HCT116 (cell line): ENCODE data around the gene TRPM3. TPM values are rescaled to one million over a fixed set of nuclear protein-coding genes. Genes with fewer than 3 reads are reported as not detected.

Source experiments
- ATAC-seq: fragments of 200-7000 bp; cut with Tn5 transposase; 2 replicates; pipeline ENCODE4 v1.9.1; 2020; ENCODE audit warnings: mild to moderate bottlenecking, moderate library complexity
- BruUV-seq: library from RNA; stranded (reverse); fragments of 400-500 nt; replicated peaks from 2 replicates; lab custom pipeline; 2021; lab: Mats Ljungman, UMichigan
- CTCF ChIA-PET: fragments of 300-600 bp; sonication (Branson Sonifier 250); formaldehyde crosslinking; loops from one replicate; lab custom pipeline; 2021; ENCODE audit warnings: antibody characterized with exemption; lab: Charles Lee
- POLR2A ChIA-PET: fragments of 300-600, 350-600 bp; sonication (Branson Sonifier 250); formaldehyde crosslinking; loops from one replicate; lab custom pipeline; 2021; ENCODE audit warnings: antibody characterized with exemption; lab: Charles Lee
- RAD21 ChIA-PET, 2 experiments: fragments of 300-600 bp; sonication (Branson Sonifier 250); formaldehyde crosslinking; loops; one replicate each; lab custom pipeline; 2023; ENCODE audit warnings: low total read pairs in 2 of 2; ENCODE audit not compliant: uncharacterized antibody in 2 of 2, unreplicated experiment in 2 of 2, low non-redundant PET in 1 of 2; lab: Charles Lee
- DNase-seq: peaks from one replicate; pipeline ENCODE4 v3.0.0-alpha.2; 2010; ENCODE audit warnings: low read depth, low spot score
- H2AFZ ChIP-seq: fragments of 200-600 bp; shearing (Covaris generic), sonication (generic); 2 replicates; pipeline ENCODE4 v1.6.1; 2017; ENCODE audit warnings: low read depth, mixed run types, mixed read lengths, antibody characterized with exemption, low read length; ENCODE audit not compliant: poor library complexity, severe bottlenecking
- H3K27ac ChIP-seq: 2 replicates; pipeline ENCODE4 v1.5.1; 2012; ENCODE audit warnings: low read depth, low read length
- H3K27me3 ChIP-seq: fragments of 200-600 bp; sonication (generic); 2 replicates; pipeline ENCODE4 v1.6.1; 2016; ENCODE audit warnings: mixed run types, low read length, mixed read lengths; ENCODE audit not compliant: insufficient read depth
- H3K36me3 ChIP-seq, 2 experiments: fragments of 200-500 bp in 1 of 2; fragments of 200-600 bp in 1 of 2; sonication (Bioruptor generic) in 1 of 2; sonication (generic) in 1 of 2; 2 replicates each; pipeline versions ENCODE4 v1.5.1 to v1.6.1; 2014 to 2016; ENCODE audit warnings: low read length in 2 of 2, inconsistent platforms in 1 of 2, mixed read lengths in 1 of 2, mixed run types in 1 of 2; ENCODE audit not compliant: insufficient read depth in 2 of 2, control insufficient read depth in 1 of 2
- H3K4me1 ChIP-seq, 2 experiments: fragments of 200-600 bp in 1 of 2; sonication (generic) in 1 of 2; 2 replicates each; pipeline versions ENCODE4 v1.5.1 to v1.6.1; 2012 to 2017; ENCODE audit warnings: low read length in 2 of 2, inconsistent platforms in 1 of 2, mild to moderate bottlenecking in 1 of 2, mixed read lengths in 1 of 2, mixed run types in 1 of 2, moderate library complexity in 1 of 2; ENCODE audit not compliant: insufficient read depth in 2 of 2, control insufficient read depth in 1 of 2
- H3K4me2 ChIP-seq: fragments of 200-600 bp; sonication (generic); 2 replicates; pipeline ENCODE4 v1.6.1; 2017; ENCODE audit warnings: mixed run types, low read length, mixed read lengths
- H3K4me3 ChIP-seq, 2 experiments: fragments of 200-600 bp in 1 of 2; sonication (generic) in 1 of 2; replicated peaks in 1 of 2; 2 replicates each; pipeline ENCODE4 v1.5.1; 2011 to 2016; ENCODE audit warnings: low read length in 2 of 2, control low read depth in 1 of 2, low read depth in 1 of 2, mild to moderate bottlenecking in 1 of 2, mixed read lengths in 1 of 2, mixed run types in 1 of 2
- H3K79me2 ChIP-seq: fragments of 200-600 bp; sonication (generic); 2 replicates; pipeline ENCODE4 v1.6.1; 2017; ENCODE audit warnings: mild to moderate bottlenecking, mixed run types, low read length, moderate library complexity, mixed read lengths; ENCODE audit not compliant: insufficient read depth
- H3K9ac ChIP-seq: fragments of 200-600 bp; sonication (generic); 2 replicates; pipeline ENCODE4 v1.6.1; 2016; ENCODE audit warnings: low read length, mixed read lengths
- H3K9me2 ChIP-seq: fragments of 200-600 bp; sonication (generic), shearing (Covaris generic); 2 replicates; pipeline ENCODE4 v1.6.1; 2017; ENCODE audit warnings: mixed run types, mild to moderate bottlenecking, moderate library complexity; ENCODE audit not compliant: insufficient read depth
- H3K9me3 ChIP-seq, 2 experiments: fragments of 200-500 bp in 1 of 2; fragments of 200-600 bp in 1 of 2; sonication (Bioruptor generic) in 1 of 2; sonication (generic) in 1 of 2; 2 replicates each; pipeline ENCODE4 v1.6.1; 2014 to 2017; ENCODE audit warnings: low read length in 2 of 2, mixed read lengths in 2 of 2, inconsistent platforms in 1 of 2, low read depth in 1 of 2, mild to moderate bottlenecking in 1 of 2, mixed run types in 1 of 2, moderate library complexity in 1 of 2; ENCODE audit not compliant: control insufficient read depth in 1 of 2, insufficient read depth in 1 of 2
- H4K20me1 ChIP-seq: fragments of 200-600 bp; sonication (generic), shearing (Covaris generic); 2 replicates; pipeline ENCODE4 v1.6.1; 2017; ENCODE audit warnings: mixed run types, mild to moderate bottlenecking, moderate library complexity; ENCODE audit not compliant: insufficient read depth
- CBX3 ChIP-seq: IDR thresholded peaks from 2 replicates; pipeline ENCODE4 v1.6.1; 2012; ENCODE audit warnings: low read depth
- CEBPB ChIP-seq: IDR thresholded peaks from 2 replicates; pipeline ENCODE4 v1.6.1; 2012; ENCODE audit warnings: low read depth
- CTCF ChIP-seq, 3 experiments: fragments of 200-600 bp in 1 of 3; sonication (generic) in 1 of 3; IDR thresholded peaks in 2 of 3; conservative IDR thresholded peaks in 1 of 3; 2 replicates each; pipeline ENCODE4 v1.5.1; 2012 to 2017; ENCODE audit warnings: low read depth in 2 of 3, low read length in 2 of 3, antibody characterized with exemption in 1 of 3, borderline replicate concordance in 1 of 3, control low read depth in 1 of 3, mild to moderate bottlenecking in 1 of 3, mixed read lengths in 1 of 3, mixed run types in 1 of 3, moderate library complexity in 1 of 3; ENCODE audit not compliant: insufficient read depth in 1 of 3
- EGR1 ChIP-seq: IDR thresholded peaks from 2 replicates; pipeline ENCODE4 v1.6.1; 2012; ENCODE audit warnings: low read depth
- ELF1 ChIP-seq: IDR thresholded peaks from 2 replicates; pipeline ENCODE4 v1.6.1; 2012; ENCODE audit warnings: low read depth, borderline replicate concordance
- EZH2 ChIP-seq: fragments of 200-600 bp; sonication (generic); IDR thresholded peaks from 2 replicates; pipeline ENCODE4 v1.6.1; 2017; ENCODE audit warnings: antibody characterized with exemption, mixed run types
- FOSL1 ChIP-seq: IDR thresholded peaks from 2 replicates; pipeline ENCODE4 v1.6.1; 2012; ENCODE audit warnings: low read depth
- JUND ChIP-seq: IDR thresholded peaks from 2 replicates; pipeline ENCODE4 v1.6.1; 2012
- POLR2A ChIP-seq: IDR thresholded peaks from 2 replicates; pipeline ENCODE4 v1.7.0; 2011; ENCODE audit warnings: borderline replicate concordance; ENCODE audit not compliant: insufficient read depth, insufficient read length; ENCODE audit errors: extremely low read depth
- POLR2AphosphoS5 ChIP-seq: IDR thresholded peaks from 2 replicates; pipeline ENCODE4 v1.6.1; 2011; ENCODE audit warnings: mild to moderate bottlenecking, low read depth, low read length, moderate library complexity
- REST ChIP-seq: IDR thresholded peaks from 2 replicates; pipeline ENCODE4 v1.6.1; 2012; ENCODE audit warnings: low read depth
- SIN3A ChIP-seq: IDR thresholded peaks from 2 replicates; pipeline ENCODE4 v1.6.1; 2012; ENCODE audit warnings: low read depth
- SP1 ChIP-seq: IDR thresholded peaks from 2 replicates; pipeline ENCODE4 v1.6.1; 2012; ENCODE audit warnings: low read depth
- SRF ChIP-seq: IDR thresholded peaks from 2 replicates; pipeline ENCODE4 v1.6.1; 2012; ENCODE audit warnings: low read depth
- TCF7L2 ChIP-seq: IDR thresholded peaks from 2 replicates; pipeline ENCODE4 v1.7.0; 2011; ENCODE audit warnings: borderline replicate concordance, inconsistent platforms; ENCODE audit not compliant: insufficient read depth, insufficient read length; ENCODE audit errors: extremely low read depth
- ZFX ChIP-seq: fragments of 450-650 bp; IDR thresholded peaks from 2 replicates; pipeline ENCODE4 v1.6.1; 2017
- ZNF274 ChIP-seq: fragments of 200-500 bp; sonication (Bioruptor generic); IDR thresholded peaks from 2 replicates; pipeline ENCODE4 v1.6.1; 2014; ENCODE audit warnings: mild to moderate bottlenecking, low read depth, low read length, inconsistent platforms
- intact Hi-C: fragments of 100-400 bp; cut with micrococcal nuclease; formaldehyde crosslinking; loops from 2 replicates; pipeline ENCODE4 v1.10.0; 2022
- total RNA-seq: library from RNA; stranded (reverse); gene quantifications from one replicate; pipeline ENCODE4 v1.2.1, GENCODE V29; 2021; ENCODE audit not compliant: unreplicated experiment
- TF ChIP-seq, protein P1 (sequence below): IDR thresholded peaks from 2 replicates; pipeline ENCODE4 v1.6.1; 2012

TRPM3 gene
- total RNA-seq, 1 experiment from 2014 or later: not detected

DNA sequence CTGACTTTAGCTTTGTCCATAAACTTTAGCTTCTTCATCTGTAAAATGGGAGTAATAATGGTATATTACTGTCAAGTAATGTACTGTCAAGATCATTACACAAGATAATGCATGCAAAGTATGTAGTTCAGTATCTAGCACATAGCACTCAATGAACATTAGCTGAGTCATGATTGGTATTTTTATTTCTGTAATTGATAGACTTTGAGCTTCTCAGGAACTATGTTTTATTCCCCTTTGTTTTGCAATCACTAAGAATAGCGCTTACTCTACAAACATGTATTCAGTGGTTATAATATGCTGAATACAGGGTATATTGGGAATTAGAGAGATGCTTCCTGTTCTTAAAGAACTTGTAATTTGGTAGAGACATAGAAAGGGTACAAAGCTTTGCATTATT, 564.6 kb downstream of the TRPM3 start:
- no peak overlapping the region for H3K9ac ChIP-seq
- H3K4me3 ChIP-seq: no peak overlapping the region
- TF ChIP-seq ZNF274 (no peak), POLR2A (no peak), SRF (no peak), POLR2AphosphoS5 (no peak), JUND (no peak), REST (no peak), ELF1 (no peak), CTCF (IDR thresholded peaks at IDR 0.05 in 2 of 3, conservative IDR thresholded peaks at IDR 0.05 in 1 of 3; ENCODE audit: borderline replicate concordance in 1 of 3, insufficient read depth in 1 of 3, low read depth in 2 of 3, low read length in 2 of 3) (no peak), ZFX (no peak), SP1 (no peak), EGR1 (no peak), EZH2 (no peak), SIN3A (no peak), FOSL1 (no peak), TCF7L2 (no peak), CEBPB (no peak), CBX3 (no peak)
- TF ChIP-seq, protein P1, sequence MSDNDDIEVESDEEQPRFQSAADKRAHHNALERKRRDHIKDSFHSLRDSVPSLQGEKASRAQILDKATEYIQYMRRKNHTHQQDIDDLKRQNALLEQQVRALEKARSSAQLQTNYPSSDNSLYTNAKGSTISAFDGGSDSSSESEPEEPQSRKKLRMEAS: no peak
- H3K79me2 ChIP-seq: no peaks in the 10 kb centered on the region
- ChIA-PET RAD21 (no interaction called here), POLR2A (no interaction called here), CTCF (no interaction called here)
- no peaks in the 10 kb centered on the region for H3K4me1 ChIP-seq
- H4K20me1 ChIP-seq: no peaks in the 10 kb centered on the region
- no peaks in the 10 kb centered on the region for H3K36me3 ChIP-seq
- intact Hi-C loops: no loop called here
- no peak overlapping the region for H3K4me2 ChIP-seq
- ATAC-seq: no peak
- H3K9me3 ChIP-seq: no peaks in the 10 kb centered on the region
- H2AFZ ChIP-seq: no peak overlapping the region
- H3K27me3 ChIP-seq: no peaks in the 10 kb centered on the region
- no TSS peak for BruUV-seq
- DNase-seq: no peak
- no peaks in the 10 kb centered on the region for H3K9me2 ChIP-seq
- H3K27ac ChIP-seq: no peak overlapping the region
